Epithelial cell of esophagus (primary cell): ENCODE measurements around the gene MCC.

ENCODE experiments used
- DNase-seq: peaks from one replicate; pipeline ENCODE4 v3.0.0; 2010; ENCODE audit warnings: low read depth
- H3K4me3 ChIP-seq: 2 replicates; pipeline ENCODE4 v1.5.1; 2011; ENCODE audit warnings: mild to moderate bottlenecking, low read length, control low read depth
- TF ChIP-seq, protein P1 (sequence below): IDR thresholded peaks from 2 replicates; pipeline ENCODE4 v1.5.1; 2011; ENCODE audit warnings: low read depth, mild to moderate bottlenecking, low read length, control low read depth, inconsistent platforms; ENCODE audit not compliant: insufficient read depth; ENCODE audit errors: missing control alignments

Gene MCC

DNA sequence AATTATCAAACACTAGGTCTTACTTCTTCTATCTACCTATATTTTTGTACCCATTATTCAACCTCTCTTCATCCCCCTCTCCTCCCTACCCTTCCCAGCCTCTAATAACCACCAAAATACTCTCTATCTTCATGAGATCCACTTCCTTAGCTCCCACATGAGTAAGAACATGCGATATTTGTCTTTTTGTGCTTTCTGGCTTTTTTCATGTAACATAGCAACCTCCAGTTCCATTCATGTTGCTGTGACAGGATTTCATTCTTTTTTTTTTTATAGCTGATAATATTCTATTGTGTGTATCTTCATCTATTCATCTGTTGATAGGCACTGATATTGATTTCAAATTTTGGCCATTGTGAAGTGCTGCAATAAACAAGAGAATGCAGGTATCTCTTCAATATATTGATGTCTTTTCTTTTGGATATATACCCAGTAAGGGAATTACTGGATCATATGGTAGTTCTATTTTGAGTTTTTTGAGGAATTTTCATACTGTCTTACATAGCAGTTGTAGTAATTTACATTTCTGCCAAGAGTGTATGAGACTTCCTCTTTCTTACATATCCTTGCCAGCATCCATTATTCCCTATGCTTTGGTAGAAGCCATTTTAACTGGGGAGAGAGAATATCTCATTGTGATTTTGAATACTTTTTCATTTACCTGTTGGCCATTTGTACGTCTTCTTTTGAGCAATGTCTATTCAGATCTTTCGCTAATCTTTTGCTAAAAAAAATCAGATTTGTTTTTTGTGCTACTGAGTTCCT lies 354.9 kb downstream of the MCC start:
- H3K4me3 ChIP-seq: no peak overlapping the region
- TF ChIP-seq, protein P1, sequence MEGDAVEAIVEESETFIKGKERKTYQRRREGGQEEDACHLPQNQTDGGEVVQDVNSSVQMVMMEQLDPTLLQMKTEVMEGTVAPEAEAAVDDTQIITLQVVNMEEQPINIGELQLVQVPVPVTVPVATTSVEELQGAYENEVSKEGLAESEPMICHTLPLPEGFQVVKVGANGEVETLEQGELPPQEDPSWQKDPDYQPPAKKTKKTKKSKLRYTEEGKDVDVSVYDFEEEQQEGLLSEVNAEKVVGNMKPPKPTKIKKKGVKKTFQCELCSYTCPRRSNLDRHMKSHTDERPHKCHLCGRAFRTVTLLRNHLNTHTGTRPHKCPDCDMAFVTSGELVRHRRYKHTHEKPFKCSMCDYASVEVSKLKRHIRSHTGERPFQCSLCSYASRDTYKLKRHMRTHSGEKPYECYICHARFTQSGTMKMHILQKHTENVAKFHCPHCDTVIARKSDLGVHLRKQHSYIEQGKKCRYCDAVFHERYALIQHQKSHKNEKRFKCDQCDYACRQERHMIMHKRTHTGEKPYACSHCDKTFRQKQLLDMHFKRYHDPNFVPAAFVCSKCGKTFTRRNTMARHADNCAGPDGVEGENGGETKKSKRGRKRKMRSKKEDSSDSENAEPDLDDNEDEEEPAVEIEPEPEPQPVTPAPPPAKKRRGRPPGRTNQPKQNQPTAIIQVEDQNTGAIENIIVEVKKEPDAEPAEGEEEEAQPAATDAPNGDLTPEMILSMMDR: no peak
- DNase-seq: no peak

DNA sequence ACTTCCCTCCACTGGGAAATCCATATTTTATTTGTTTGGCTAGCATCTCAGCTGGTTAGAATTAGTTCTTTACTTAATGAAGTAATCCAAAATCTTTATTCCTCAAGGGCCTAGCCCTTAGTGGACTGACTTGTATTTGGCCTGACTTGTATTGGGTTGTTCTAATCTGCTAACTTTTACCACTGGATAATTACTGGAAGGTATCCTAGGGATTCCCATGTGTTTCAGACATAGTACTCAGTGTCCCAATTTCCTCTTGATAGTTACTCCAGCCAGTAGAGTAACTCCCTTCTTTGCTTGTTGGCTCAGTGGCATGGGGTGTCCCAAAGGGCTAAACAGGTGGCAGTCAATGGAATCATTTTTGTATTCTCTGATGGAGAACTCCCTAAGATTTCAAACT lies 355.7 kb downstream of the MCC start:
- TF ChIP-seq, protein P1: no peak
- no peak for DNase-seq

DNA sequence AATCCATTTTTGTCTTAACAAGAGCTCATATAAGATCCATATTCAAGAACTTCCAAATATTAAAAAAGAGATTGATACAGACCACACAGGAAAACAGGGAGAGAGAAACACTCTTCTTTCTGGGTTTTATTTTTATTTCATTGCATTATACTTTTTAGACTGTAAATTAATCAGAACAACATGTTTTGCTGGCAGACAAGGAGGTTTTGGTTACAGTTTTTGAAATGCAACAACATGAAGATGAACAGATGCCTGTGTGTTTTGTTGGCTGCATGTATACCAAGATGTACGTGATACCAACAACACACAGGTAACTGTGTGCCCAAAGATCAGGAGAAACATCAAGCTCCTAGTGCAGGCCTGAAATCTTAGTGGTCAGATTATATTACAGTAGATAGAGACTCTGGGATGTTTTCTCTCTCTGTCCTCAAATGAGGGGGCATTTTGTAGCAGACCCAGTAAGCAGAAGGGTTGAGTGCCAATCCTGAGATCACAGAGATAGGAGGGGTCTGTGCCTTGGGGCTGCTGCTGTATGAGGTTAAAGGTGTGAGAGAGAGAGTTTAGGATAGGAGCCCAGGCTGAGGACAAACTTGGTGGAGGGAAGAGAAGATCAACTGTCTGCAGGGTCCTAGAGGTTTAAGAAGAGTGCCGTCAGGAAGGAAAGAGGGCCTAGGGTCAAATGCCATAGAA lies 359.5 kb downstream of the MCC start:
- DNase-seq: no peak
- H3K4me3 ChIP-seq: no peak overlapping the region
- TF ChIP-seq, protein P1: no peak

More for the DNA sequence above, 355.7 kb downstream of the MCC start:
- H3K4me3 ChIP-seq: no peak overlapping the region

DNA sequence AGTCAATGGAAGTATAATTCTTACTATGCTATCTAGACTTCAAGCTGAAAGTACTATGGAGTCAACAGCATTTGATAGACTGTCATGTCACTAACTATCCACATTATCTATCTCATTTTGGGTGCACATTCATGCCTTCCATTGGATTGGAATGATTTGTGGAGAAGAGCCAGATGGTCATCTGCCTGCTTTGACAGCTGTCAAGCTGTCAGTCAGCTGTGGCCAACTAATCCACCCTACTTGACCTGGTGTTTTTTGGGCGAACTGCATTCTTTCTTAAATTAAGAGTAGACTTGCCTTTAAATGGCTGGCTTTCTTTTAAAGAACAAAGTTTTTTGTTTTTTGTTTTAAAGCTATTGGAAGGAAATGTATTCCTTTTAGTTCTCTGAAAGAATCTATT lies 360.2 kb downstream of the MCC start:
- H3K4me3 ChIP-seq: no peak overlapping the region
- no peak for DNase-seq
- TF ChIP-seq, protein P1: no peak

DNA sequence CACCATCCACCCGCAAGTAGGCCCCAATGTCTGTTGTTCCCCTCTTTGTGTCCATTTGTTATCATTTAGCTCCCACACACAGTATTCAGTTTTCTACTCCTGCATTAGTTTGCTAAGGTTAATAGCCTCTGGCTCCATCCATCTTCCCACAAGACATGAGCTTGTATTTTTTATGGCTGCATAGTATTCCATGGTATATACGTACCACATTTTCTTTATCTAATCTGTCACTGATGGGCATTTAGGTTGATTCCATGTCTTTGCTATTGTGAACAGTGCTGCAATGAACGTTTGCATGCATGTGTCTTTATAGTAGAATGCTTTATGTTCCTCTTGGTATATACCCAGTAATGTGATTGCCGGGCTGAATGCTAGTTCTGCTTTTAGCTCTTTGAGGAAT lies 361.2 kb downstream of the MCC start:
- DNase-seq: no peak
- TF ChIP-seq, protein P1: no peak
- H3K4me3 ChIP-seq: no peak overlapping the region

DNA sequence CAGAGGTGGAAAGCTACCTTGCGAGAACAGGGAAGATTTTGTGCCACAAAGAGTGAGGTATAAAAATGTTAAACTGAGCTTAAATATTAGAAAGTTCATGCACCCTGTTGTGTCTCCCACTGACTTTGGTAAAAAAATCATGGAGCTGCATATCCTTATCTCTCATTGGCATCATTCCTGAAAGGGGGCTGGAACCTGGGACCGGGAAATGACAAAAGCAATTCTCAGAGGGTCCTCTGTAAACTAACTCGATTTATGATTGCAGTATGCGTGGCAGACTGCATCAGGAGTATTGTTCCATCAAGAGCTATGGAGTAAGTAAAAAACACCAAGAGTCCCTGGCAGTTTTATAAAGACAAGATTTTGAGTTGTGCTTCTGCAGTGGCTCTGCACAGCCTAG lies 362.9 kb downstream of the MCC start:
- no peak overlapping the region for H3K4me3 ChIP-seq
- TF ChIP-seq, protein P1: no peak
- no peak for DNase-seq
